DOHH2 (cell line): ENCODE results near the gene TNFSF8.

Source experiments
- CTCF ChIP-seq: fragments of 200-600 bp; sonication (generic); IDR thresholded peaks from one replicate; pipeline ENCODE4 v1.5.1; 2014; ENCODE audit warnings: antibody characterized with exemption, mild to moderate bottlenecking, low read depth, low read length; ENCODE audit not compliant: poor library complexity, severe bottlenecking
- EZH2phosphoT487 ChIP-seq: fragments of 200-600 bp; sonication (generic); IDR thresholded peaks from 2 replicates; pipeline ENCODE4 v1.6.1; 2017; ENCODE audit warnings: borderline replicate concordance, mild to moderate bottlenecking, antibody characterized with exemption, low read length, moderate library complexity, mixed read lengths

GRCh38 chr9:114965564-114965963 is 35.2 kb upstream of the TNFSF8 start:
- TF ChIP-seq CTCF (no peak), EZH2phosphoT487 (no peak)
